GM18951 (cell line): ENCODE measurements around the gene BICRAL.
"Not testable (repeated sequence)": the region's sequence is repeated elsewhere in the genome, so short reads cannot be mapped to it uniquely, and the experiment has no call there.

Experiments
- POLR2A ChIP-seq: IDR thresholded peaks from 4 replicates; pipeline ENCODE4 v1.6.1; 2011; ENCODE audit warnings: mild to moderate bottlenecking; ENCODE audit not compliant: insufficient read length, insufficient read depth; ENCODE audit errors: extremely low read depth
- in situ Hi-C: fragments of 300-500 bp; cut with MboI; formaldehyde crosslinking; loops from one replicate; pipeline ENCODE4 v1.12.0; 2022; ENCODE audit warnings: low sequenced_read_pairs, mixed read lengths, inconsistent platforms; ENCODE audit not compliant: unreplicated experiment

BICRAL gene

GRCh38 chr6:42781796-42782688 is at the start of gene BICRAL:
Gene BICRAL, plus strand, starts transcription at chr6:42782052. Its CDS starts 39,971 bp downstream, at chr6:42822023.
- in situ Hi-C loops: no loop called here
- TF ChIP-seq POLR2A: peak; percentile 43

GRCh38 chr6:42733867-42734481 is 47.9 kb upstream of the BICRAL start:
- in situ Hi-C loops: not testable (repeated sequence)

GRCh38 chr6:42735976-42736375 is 45.9 kb upstream of the BICRAL start:
- TF ChIP-seq POLR2A: no peak
- in situ Hi-C loops: no loop called here

GRCh38 chr6:42740725-42741124 is 41.1 kb upstream of the BICRAL start:
- TF ChIP-seq POLR2A: no peak
- in situ Hi-C loops: no loop called here

GRCh38 chr6:42742116-42742894 is 39.5 kb upstream of the BICRAL start:
- in situ Hi-C loops: no loop called here
- TF ChIP-seq POLR2A: no peak

- in situ Hi-C loops: no loop called here
- TF ChIP-seq POLR2A: no peak
Observed at GRCh38 chr6:42744351-42744893, 37.4 kb upstream of the BICRAL start.

- no peak for TF ChIP-seq POLR2A
Observed at GRCh38 chr6:42745083-42745639, 36.7 kb upstream of the BICRAL start.

GRCh38 chr6:42745640-42746462 is 36.0 kb upstream of the BICRAL start, which contains the start of gene TBCC:
Gene TBCC, minus strand, starts transcription at chr6:42746103. Its CDS starts 30 bp downstream, at chr6:42746073.
- peak; percentile 95 for TF ChIP-seq POLR2A
- in situ Hi-C loops: no loop called here

More at GRCh38 chr6:42745083-42745639, 36.7 kb upstream of the BICRAL start:
- in situ Hi-C loops: no loop called here

GRCh38 chr6:42746463-42747391 is 35.1 kb upstream of the BICRAL start:
- TF ChIP-seq POLR2A: peak; percentile 91
- in situ Hi-C loops: no loop called here

GRCh38 chr6:42748203-42748898 is 33.5 kb upstream of the BICRAL start:
- in situ Hi-C loops: no loop called here

More at GRCh38 chr6:42748203-42748898, 33.5 kb upstream of the BICRAL start:
- no peak for TF ChIP-seq POLR2A
